Activated CD4-positive, alpha-beta T cell treated with anti-CD3 and anti-CD28 coated beads, Interleukin-2, amount 10 ng/mL, durations not matched to agents 7 days and 5 days (primary cell): ENCODE results near the gene GTF2H1. TPM values are rescaled to one million over a fixed set of nuclear protein-coding genes. Genes with fewer than 3 reads are reported as not detected.

ENCODE experiments used
- CTCF ChIA-PET: fragments of 350-600 bp; sonication (Branson Sonifier 250); formaldehyde crosslinking; loops from one replicate; lab custom pipeline; 2021; ENCODE audit warnings: antibody characterized with exemption; lab: Charles Lee
- POLR2A ChIA-PET: fragments of 350-600 bp; sonication (Branson Sonifier 250); formaldehyde crosslinking; loops from one replicate; lab custom pipeline; 2021; ENCODE audit warnings: antibody characterized with exemption; lab: Charles Lee
- DNase-seq: peaks from one replicate; pipeline ENCODE4 v3.0.0-alpha.2; 2020
- H3K27ac Mint-ChIP-seq: one replicate; pipeline ENCODE4 v1.8.0; 2021; ENCODE audit warnings: mild to moderate bottlenecking, moderate library complexity, mixed read lengths
- H3K27me3 Mint-ChIP-seq: one replicate; pipeline ENCODE4 v1.8.0; 2021; ENCODE audit warnings: mixed read lengths
- H3K36me3 Mint-ChIP-seq: one replicate; pipeline ENCODE4 v1.8.0; 2021; ENCODE audit warnings: low read depth, mixed read lengths
- H3K4me1 Mint-ChIP-seq: one replicate; pipeline ENCODE4 v1.8.0; 2021; ENCODE audit warnings: mixed read lengths
- H3K4me3 Mint-ChIP-seq: one replicate; pipeline ENCODE4 v1.8.0; 2021; ENCODE audit warnings: mild to moderate bottlenecking, moderate library complexity, mixed read lengths
- H3K9me3 Mint-ChIP-seq: one replicate; pipeline ENCODE4 v1.8.0; 2021; ENCODE audit warnings: mixed read lengths
- total RNA-seq, 2 experiments: library from RNA; stranded (reverse); gene quantifications; one replicate each; pipeline ENCODE4 v1.2.3, GENCODE V29; 2021

GTF2H1 gene
- total RNA-seq, 2 experiments from 2014 or later: 50.6 to 57.6 TPM

- H3K4me1 Mint-ChIP-seq: no peaks in the 10 kb centered on the region
- no peak overlapping the region for H3K4me3 Mint-ChIP-seq
- ChIA-PET POLR2A (no interaction called here), CTCF (no interaction called here)
- no peaks in the 10 kb centered on the region for H3K9me3 Mint-ChIP-seq
- no peak for DNase-seq
- peaks cover 42% of the 10 kb centered on the region for H3K36me3 Mint-ChIP-seq
- no peak overlapping the region for H3K27ac Mint-ChIP-seq
- no peaks in the 10 kb centered on the region for H3K27me3 Mint-ChIP-seq
These were observed 12.7 kb upstream of the GTF2H1 start for GRCh38 chr11:18309691-18310090.

- Mint-ChIP-seq H3K9me3 (no peaks in the 10 kb centered on the region), H3K27ac (no peak overlapping the region), H3K27me3 (no peaks in the 10 kb centered on the region), H3K4me3 (no peak overlapping the region), H3K36me3 (peaks cover 38% of the 10 kb centered on the region), H3K4me1 (peaks cover 5% of the 10 kb centered on the region)
- ChIA-PET POLR2A (no interaction called here), CTCF (interaction anchor here (0.6 to 0.8 kb wide), 2 partner anchors 13 to 27 kb away, joined by 3 read pairs; no protein-coding TSS in a partner anchor)
- DNase-seq: no peak
These were observed 11.5 kb upstream of the GTF2H1 start for GRCh38 chr11:18310800-18311340.

- H3K27ac Mint-ChIP-seq: no peak overlapping the region
- H3K9me3 Mint-ChIP-seq: no peaks in the 10 kb centered on the region
- no peaks in the 10 kb centered on the region for H3K27me3 Mint-ChIP-seq
- peaks cover 5% of the 10 kb centered on the region for H3K4me1 Mint-ChIP-seq
- no peak overlapping the region for H3K4me3 Mint-ChIP-seq
- POLR2A ChIA-PET: no interaction called here
- H3K36me3 Mint-ChIP-seq: peaks cover 35% of the 10 kb centered on the region
- no peak for DNase-seq
- CTCF ChIA-PET: no interaction called here
These were observed 10.4 kb upstream of the GTF2H1 start for GRCh38 chr11:18312012-18312411.

- POLR2A ChIA-PET: interaction anchor here (0.6 kb wide), 1 partner anchor 1235 kb away, joined by 6 read pairs; the partner anchor contains the start of gene RPS13
- H3K27ac Mint-ChIP-seq: no peak overlapping the region
These were observed 9.5 kb upstream of the GTF2H1 start for GRCh38 chr11:18312663-18313420.

GRCh38 chr11:18313965-18314763 is 8.2 kb upstream of the GTF2H1 start:
- no peak overlapping the region for H3K4me3 Mint-ChIP-seq
- H3K36me3 Mint-ChIP-seq: peaks cover 27% of the 10 kb centered on the region
- H3K4me1 Mint-ChIP-seq: peaks cover 20% of the 10 kb centered on the region
- ChIA-PET POLR2A (no interaction called here), CTCF (interaction anchor here (0.6 to 1.4 kb wide), 6 partner anchors 7 to 151 kb away, joined by 3 to 6 read pairs (median 4); no protein-coding TSS in a partner anchor)
- H3K9me3 Mint-ChIP-seq: no peaks in the 10 kb centered on the region
- H3K27me3 Mint-ChIP-seq: no peaks in the 10 kb centered on the region
- DNase-seq: no peak
- no peak overlapping the region for H3K27ac Mint-ChIP-seq

More at GRCh38 chr11:18312663-18313420, 9.5 kb upstream of the GTF2H1 start:
- no peaks in the 10 kb centered on the region for H3K27me3 Mint-ChIP-seq
- CTCF ChIA-PET: interaction anchor here (0.8 kb wide), 1 partner anchor 24 kb away, joined by 6 read pairs; no protein-coding TSS in a partner anchor
- no peaks in the 10 kb centered on the region for H3K9me3 Mint-ChIP-seq
- H3K36me3 Mint-ChIP-seq: peaks cover 35% of the 10 kb centered on the region
- peaks cover 9% of the 10 kb centered on the region for H3K4me1 Mint-ChIP-seq
- no peak overlapping the region for H3K4me3 Mint-ChIP-seq
- DNase-seq: no peak

- Mint-ChIP-seq H3K4me1 (peaks cover 28% of the 10 kb centered on the region), H3K27ac (peak overlapping the region; percentile 15), H3K4me3 (no peak overlapping the region), H3K36me3 (peaks cover 34% of the 10 kb centered on the region), H3K27me3 (no peaks in the 10 kb centered on the region), H3K9me3 (no peaks in the 10 kb centered on the region)
- ChIA-PET POLR2A (no interaction called here), CTCF (interaction anchor here (0.6 to 1.4 kb wide), 7 partner anchors 8 to 150 kb away, joined by 3 to 6 read pairs (median 4); no protein-coding TSS in a partner anchor)
- DNase-seq: no peak
These were observed 7.4 kb upstream of the GTF2H1 start for GRCh38 chr11:18314784-18315523.

GRCh38 chr11:18315893-18316292 is 6.5 kb upstream of the GTF2H1 start:
- DNase-seq: no peak
- no peaks in the 10 kb centered on the region for H3K9me3 Mint-ChIP-seq
- no peak overlapping the region for H3K27ac Mint-ChIP-seq
- H3K36me3 Mint-ChIP-seq: peaks cover 32% of the 10 kb centered on the region
- ChIA-PET CTCF (interaction anchor here (0.5 to 1.4 kb wide), 10 partner anchors 9 to 922 kb away, joined by 3 to 6 read pairs (median 3); no protein-coding TSS in a partner anchor), POLR2A (no interaction called here)
- H3K4me3 Mint-ChIP-seq: no peak overlapping the region
- peaks cover 36% of the 10 kb centered on the region for H3K4me1 Mint-ChIP-seq
- H3K27me3 Mint-ChIP-seq: no peaks in the 10 kb centered on the region

GRCh38 chr11:18317551-18317950 is 4.8 kb upstream of the GTF2H1 start:
- peaks cover 41% of the 10 kb centered on the region for H3K4me1 Mint-ChIP-seq
- CTCF ChIA-PET: interaction anchor here (0.6 kb wide), 2 partner anchors 31 to 43 kb away, joined by 3 to 4 read pairs; no protein-coding TSS in a partner anchor
- peaks cover 28% of the 10 kb centered on the region for H3K36me3 Mint-ChIP-seq
- no peaks in the 10 kb centered on the region for H3K9me3 Mint-ChIP-seq
- H3K4me3 Mint-ChIP-seq: no peak overlapping the region
- no peaks in the 10 kb centered on the region for H3K27me3 Mint-ChIP-seq
- no peak for DNase-seq
- no peak overlapping the region for H3K27ac Mint-ChIP-seq
- POLR2A ChIA-PET: no interaction called here

- peak overlapping the region; percentile 32 for H3K27ac Mint-ChIP-seq
- peaks cover 37% of the 10 kb centered on the region for H3K36me3 Mint-ChIP-seq
These were observed 2.5 kb upstream of the GTF2H1 start for GRCh38 chr11:18319914-18320313.

GRCh38 chr11:18320617-18321016 is 1.8 kb upstream of the GTF2H1 start:
- Mint-ChIP-seq H3K36me3 (peaks cover 42% of the 10 kb centered on the region), H3K4me1 (peaks cover 61% of the 10 kb centered on the region), H3K9me3 (no peaks in the 10 kb centered on the region), H3K27me3 (no peaks in the 10 kb centered on the region), H3K27ac (peak overlapping the region; percentile 75), H3K4me3 (peak overlapping the region; percentile 53)
- no peak for DNase-seq
- ChIA-PET POLR2A (interaction anchor here (0.6 to 2.4 kb wide), 2 partner anchors 75 to 237 kb away, joined by 3 to 17 read pairs; partner anchors contain the start of gene LDHA), CTCF (interaction anchor here (0.6 to 2.6 kb wide), 6 partner anchors 14 to 76 kb away, joined by 3 to 9 read pairs (median 3); partner anchors contain the start of gene LDHA)

More at GRCh38 chr11:18319914-18320313, 2.5 kb upstream of the GTF2H1 start:
- DNase-seq: no peak
- H3K9me3 Mint-ChIP-seq: no peaks in the 10 kb centered on the region
- H3K27me3 Mint-ChIP-seq: no peaks in the 10 kb centered on the region
- H3K4me3 Mint-ChIP-seq: peak overlapping the region; percentile 32
- CTCF ChIA-PET: interaction anchor here (1.0 to 2.6 kb wide), 5 partner anchors 15 to 76 kb away, joined by 3 to 9 read pairs (median 3); partner anchors contain the start of gene LDHA
- H3K4me1 Mint-ChIP-seq: peaks cover 57% of the 10 kb centered on the region
- POLR2A ChIA-PET: interaction anchor here (0.5 kb wide), 1 partner anchor 13 kb away, joined by 4 read pairs; no protein-coding TSS in a partner anchor

- Mint-ChIP-seq H3K4me1 (peaks cover 66% of the 10 kb centered on the region), H3K27ac (peak overlapping the region; percentile 99), H3K36me3 (peaks cover 42% of the 10 kb centered on the region), H3K27me3 (no peaks in the 10 kb centered on the region), H3K9me3 (no peaks in the 10 kb centered on the region), H3K4me3 (peak overlapping the region; percentile 86)
- ChIA-PET CTCF (interaction anchor here (0.5 to 2.6 kb wide), 5 partner anchors 37 to 1244 kb away, joined by 3 to 9 read pairs (median 3); partner anchors contain the start of gene RPS13), POLR2A (interaction anchor here (0.7 to 2.4 kb wide), 3 partner anchors 62 to 206 kb away, joined by 3 to 17 read pairs (median 6); partner anchors contain the start of gene LDHA)
- DNase-seq: no peak
These were observed 794 bp upstream of the GTF2H1 start for GRCh38 chr11:18321578-18321968.
